Peyer's patch (tissue), 4 donors: ENCODE results near the gene FARSA.

Experiments used
- POLR2A ChIP-seq, 2 donors: fragments of 450-650 bp; IDR thresholded peaks; one replicate each; pipeline ENCODE4 v1.5.1; 2017; ENCODE audit warnings: antibody characterized with exemption in 2 of 2, mild to moderate bottlenecking in 2 of 2, moderate library complexity in 2 of 2
- TF ChIP-seq, protein P1 (sequence below), 6 experiments: fragments of 450-650 bp in 4 of 6; fragments of 200-600 bp in 2 of 6; sonication (generic) in 1 of 6; IDR thresholded peaks; one replicate each; pipeline ENCODE4 v1.5.1; 2017 to 2019; ENCODE audit warnings: antibody characterized with exemption in 6 of 6, mild to moderate bottlenecking in 3 of 6, moderate library complexity in 1 of 6

DNA sequence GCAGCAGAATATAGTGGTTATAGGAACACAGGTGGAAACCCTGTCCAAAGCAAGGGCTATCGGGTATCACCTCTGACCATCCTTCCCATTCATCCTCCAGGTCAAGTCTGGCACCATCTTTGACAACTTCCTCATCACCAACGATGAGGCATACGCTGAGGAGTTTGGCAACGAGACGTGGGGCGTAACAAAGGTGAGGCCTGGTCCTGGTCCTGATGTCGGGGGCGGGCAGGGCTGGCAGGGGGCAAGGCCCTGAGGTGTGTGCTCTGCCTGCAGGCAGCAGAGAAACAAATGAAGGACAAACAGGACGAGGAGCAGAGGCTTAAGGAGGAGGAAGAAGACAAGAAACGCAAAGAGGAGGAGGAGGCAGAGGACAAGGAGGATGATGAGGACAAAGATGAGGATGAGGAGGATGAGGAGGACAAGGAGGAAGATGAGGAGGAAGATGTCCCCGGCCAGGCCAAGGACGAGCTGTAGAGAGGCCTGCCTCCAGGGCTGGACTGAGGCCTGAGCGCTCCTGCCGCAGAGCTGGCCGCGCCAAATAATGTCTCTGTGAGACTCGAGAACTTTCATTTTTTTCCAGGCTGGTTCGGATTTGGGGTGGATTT lies 10.0 kb upstream of the FARSA start:
- TF ChIP-seq, protein P1, sequence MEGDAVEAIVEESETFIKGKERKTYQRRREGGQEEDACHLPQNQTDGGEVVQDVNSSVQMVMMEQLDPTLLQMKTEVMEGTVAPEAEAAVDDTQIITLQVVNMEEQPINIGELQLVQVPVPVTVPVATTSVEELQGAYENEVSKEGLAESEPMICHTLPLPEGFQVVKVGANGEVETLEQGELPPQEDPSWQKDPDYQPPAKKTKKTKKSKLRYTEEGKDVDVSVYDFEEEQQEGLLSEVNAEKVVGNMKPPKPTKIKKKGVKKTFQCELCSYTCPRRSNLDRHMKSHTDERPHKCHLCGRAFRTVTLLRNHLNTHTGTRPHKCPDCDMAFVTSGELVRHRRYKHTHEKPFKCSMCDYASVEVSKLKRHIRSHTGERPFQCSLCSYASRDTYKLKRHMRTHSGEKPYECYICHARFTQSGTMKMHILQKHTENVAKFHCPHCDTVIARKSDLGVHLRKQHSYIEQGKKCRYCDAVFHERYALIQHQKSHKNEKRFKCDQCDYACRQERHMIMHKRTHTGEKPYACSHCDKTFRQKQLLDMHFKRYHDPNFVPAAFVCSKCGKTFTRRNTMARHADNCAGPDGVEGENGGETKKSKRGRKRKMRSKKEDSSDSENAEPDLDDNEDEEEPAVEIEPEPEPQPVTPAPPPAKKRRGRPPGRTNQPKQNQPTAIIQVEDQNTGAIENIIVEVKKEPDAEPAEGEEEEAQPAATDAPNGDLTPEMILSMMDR (IDR thresholded peaks at IDR 0.05) = no peak
- no peak for TF ChIP-seq POLR2A (IDR thresholded peaks at IDR 0.05)
